AML-193 (cell line): ENCODE results near the gene EXO5.
"Not testable (repeated sequence)": the region's sequence is repeated elsewhere in the genome, so short reads cannot be mapped to it uniquely, and the experiment has no call there.

Experiments
- DNase-seq, 2 experiments: peaks; one replicate each; lab custom pipeline; 2025; lab: John Stamatoyannopoulos, UW

The EXO5 gene

DNA sequence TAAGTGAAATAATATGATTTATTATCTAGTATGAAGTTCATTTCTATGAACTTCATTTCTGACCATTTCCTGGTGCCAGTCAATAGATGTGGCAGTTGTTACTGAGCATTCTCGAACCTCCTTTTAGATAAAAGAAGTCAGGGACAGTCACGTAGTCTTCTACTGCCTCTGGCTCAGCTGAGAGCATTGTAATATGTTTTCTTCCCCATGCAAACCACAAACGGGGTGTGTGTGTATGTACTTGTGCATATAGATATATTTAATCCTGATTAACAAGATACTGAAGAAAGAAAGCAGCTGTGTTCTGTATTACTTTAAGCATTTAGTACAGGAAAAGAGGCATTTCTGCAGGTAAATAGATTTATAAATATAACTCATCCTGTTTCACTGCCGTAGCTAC lies 44.5 kb downstream of the EXO5 start:
- no peak for DNase-seq

DNA sequence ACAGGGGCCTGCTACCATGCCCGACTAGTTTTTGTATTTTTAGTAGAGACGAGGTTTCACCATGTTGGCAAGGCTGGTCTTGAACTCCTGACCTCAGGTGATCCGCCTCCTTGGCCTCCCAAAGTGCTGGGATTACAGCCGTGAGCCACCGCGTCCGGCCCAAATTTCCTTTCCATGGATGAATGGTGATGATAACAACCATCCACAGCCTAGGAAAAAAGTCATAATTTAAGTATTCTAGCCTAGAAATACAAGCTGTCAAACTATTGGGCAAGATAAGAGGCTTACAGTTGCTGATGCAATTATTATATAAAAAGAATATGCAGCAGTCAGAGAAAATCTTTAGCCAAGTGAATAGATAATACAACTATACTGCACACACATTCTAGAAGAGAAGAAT lies 46.2 kb downstream of the EXO5 start:
- DNase-seq: not testable (repeated sequence)

GRCh38 chr1:40556121-40556520 lies 47.6 kb downstream of the EXO5 start:
- DNase-seq: no peak

GRCh38 chr1:40558241-40558640 lies 49.7 kb downstream of the EXO5 start:
- not testable (repeated sequence) for DNase-seq

GRCh38 chr1:40562185-40562584 lies 53.6 kb downstream of the EXO5 start:
- no peak for DNase-seq

DNA sequence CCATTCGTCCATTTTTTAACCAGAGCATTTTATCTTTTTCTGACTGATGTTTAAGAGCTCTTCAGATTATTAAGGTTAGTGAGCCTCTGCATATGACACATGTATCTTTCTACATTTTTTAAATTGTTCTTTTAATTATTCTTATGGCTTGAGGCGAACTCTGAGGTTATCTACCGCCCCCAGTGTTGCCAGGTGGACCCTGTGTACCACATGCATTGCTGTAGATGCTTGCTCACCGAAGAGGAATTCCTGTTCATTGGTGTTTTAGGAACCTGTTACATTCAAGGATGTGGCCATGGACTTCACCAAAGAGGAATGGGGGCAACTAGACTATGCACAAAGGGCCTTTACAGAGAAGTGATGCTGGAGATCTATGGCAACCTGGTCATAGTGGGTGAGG lies 54.7 kb downstream of the EXO5 start:
- no peak for DNase-seq

- DNase-seq: no peak
Measured at GRCh38 chr1:40564506-40564905, 55.9 kb downstream of the EXO5 start.

DNA sequence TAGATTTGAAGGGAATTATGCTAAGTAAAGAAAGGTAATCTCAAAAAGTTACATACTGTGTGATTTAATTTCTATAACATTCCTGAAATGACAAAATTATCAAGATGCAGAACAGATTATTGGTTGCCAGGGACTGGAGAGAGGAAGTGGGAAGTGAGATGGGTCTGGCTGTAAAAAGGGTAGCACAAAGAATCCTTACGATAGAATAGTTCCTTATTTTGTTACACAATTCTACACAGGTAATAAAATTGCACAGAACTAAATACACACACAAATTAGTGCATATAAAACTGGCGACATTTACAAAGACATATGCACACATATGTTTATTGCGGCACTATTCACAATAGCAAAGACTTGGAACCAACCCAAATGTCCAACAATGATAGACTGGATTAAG lies 56.3 kb downstream of the EXO5 start:
- no peak for DNase-seq
